Measurements from ENCODE around the gene ASB4.
"Not testable (repeated sequence)": the region's sequence is repeated elsewhere in the genome, so short reads cannot be mapped to it uniquely, and the experiment has no call there.

Gene ASB4

DNA sequence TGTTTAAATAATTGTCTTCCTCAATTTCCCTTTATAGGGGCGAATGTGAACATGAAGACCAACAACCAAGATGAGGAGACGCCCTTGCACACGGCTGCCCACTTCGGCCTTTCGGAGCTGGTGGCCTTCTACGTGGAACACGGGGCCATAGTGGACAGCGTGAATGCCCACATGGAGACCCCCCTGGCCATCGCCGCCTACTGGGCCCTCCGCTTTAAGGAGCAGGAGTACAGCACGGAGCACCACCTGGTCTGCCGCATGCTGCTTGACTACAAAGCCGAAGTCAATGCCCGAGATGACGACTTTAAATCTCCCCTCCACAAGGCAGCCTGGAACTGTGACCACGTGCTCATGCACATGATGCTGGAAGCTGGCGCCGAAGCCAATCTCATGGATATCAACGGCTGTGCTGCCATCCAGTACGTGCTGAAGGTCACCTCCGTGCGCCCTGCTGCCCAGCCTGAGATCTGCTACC, 42.1 kb downstream of the ASB4 start:
- no peak for DNase-seq

DNA sequence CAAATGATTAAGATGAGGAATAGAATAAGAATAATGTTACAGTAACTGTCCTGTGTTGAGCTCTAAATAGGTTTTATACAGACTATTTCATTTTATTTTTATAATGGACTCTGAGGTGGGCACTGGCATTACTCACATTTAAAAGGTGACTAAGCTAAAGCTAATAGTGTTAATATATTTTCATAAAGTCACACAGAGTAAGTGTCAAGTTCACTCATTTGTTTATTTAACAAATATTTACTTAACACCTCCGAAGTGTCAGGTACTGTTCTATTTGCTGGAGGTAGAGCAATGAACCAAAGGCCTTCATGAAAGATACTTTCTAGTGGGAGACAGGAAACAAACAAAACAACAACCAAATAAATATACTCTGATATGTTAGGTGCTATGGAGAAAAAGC, 44.0 kb downstream of the ASB4 start:
- DNase-seq, result no peak

DNA sequence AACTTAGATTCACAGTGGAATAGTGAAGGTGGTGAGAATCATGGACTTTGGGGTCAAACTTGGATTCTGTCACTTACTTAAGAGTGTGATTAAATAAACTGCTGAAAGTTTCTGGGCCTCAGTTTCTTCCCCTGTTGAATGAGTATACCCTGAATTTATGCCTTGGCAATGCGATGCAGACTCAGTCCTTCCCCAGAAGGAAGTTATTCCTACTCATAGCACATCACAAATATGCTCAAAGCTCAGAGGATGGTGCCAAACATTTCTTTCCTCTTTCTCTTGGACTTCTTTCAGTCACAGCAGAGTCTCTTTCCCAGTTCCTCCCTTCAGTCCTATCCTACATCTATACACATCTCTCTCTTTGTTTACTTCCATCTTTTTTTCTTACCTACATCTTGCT, 45.1 kb downstream of the ASB4 start:
- no peak for DNase-seq

DNA sequence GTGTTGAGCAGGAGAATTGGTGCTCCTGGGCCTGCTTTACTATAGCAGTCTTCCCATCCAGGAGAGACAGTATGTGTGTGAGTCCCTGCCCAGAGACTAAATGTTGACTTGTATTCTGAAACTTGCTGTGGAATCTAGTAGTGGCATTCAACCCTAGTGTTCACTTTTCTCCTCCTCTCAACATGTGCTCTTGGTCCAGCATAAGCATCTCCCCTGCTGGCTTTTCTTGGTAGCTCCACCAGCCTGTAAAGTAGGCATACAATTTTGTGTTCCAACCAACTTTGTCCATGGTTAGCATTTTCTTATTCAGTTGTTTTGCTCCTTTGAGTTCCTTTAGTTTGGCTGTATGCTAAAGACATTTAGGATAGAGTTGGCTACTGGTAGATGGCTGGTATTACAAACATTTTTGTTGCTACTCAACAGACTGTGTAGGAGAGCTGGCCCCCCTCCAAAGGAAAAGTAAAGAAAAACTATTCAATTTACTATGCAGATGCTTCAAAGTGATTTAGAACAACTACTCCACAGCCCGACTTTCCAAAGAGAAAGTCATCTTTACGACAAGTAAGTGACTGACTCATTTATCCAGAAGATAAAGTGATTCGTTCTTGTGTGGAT, 46.0 kb downstream of the ASB4 start:
- no peak for DNase-seq

DNA sequence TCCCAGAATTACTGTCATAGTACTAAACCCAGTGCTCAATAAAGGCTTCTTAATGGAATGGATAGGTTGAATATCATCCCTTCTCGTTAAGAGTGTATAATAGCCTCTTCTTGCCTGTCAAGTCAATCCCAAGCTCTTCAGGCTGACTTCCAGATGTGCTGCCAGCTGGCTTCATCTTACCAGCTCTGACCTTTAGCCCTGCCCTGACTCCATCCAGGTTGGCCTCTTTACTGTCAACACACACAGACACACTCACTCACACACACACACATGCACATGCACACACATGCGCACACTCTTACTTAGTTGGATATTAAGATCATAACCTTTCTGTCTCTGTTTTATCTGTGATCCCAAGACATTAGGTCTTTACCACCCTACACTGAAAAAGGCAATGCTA, 49.1 kb downstream of the ASB4 start:
- no peak for DNase-seq

DNA sequence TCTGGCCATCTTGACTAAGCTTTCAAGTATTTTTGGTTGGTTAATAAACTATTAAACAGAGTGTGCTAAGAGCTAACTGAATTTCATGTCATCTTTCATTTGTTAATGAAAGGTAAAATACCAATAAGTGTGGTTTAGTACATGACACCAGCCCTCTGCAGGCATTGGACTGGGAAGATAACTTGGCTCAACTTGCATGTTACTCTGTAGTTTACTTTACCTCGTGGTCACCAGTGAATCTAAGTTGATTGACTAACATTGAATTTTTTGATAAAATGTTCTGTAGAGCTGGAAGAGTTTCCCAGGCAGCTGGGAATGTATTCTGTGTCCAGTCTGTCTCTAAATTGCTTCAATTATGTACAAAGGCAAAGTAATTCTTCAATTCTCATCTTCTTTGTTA, 49.9 kb downstream of the ASB4 start:
- DNase-seq, result no peak

DNA sequence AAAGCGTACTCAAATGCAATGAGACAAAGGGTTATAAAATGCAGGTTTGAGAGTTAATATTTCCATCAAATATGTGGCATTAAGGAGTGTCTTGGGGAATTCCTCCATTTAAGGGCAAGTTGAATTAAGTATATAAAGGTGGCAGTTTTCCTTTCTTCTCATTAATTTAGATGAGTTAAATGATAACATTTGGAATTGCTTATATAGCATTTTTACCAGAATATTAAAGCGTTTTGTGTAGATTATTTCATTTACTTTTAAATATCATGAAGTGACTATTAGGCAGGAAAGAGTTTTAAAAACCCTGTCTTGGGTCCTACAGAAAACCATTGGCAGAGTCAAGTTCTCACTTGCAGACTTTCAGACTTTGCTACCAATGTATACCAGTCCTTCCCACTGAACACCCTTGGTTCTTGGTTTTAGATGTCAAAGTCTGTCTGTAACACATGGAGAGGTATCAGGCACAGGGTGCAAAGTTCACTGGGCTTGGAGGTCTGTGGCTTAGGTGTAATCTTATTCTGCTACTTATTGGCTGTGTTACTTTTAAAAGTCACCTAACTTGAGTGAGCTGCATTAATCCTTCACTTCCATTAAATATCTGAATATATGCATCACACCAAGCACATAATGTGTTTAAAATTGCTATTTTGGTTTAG, 51.0 kb downstream of the ASB4 start:
- no peak for DNase-seq

DNA sequence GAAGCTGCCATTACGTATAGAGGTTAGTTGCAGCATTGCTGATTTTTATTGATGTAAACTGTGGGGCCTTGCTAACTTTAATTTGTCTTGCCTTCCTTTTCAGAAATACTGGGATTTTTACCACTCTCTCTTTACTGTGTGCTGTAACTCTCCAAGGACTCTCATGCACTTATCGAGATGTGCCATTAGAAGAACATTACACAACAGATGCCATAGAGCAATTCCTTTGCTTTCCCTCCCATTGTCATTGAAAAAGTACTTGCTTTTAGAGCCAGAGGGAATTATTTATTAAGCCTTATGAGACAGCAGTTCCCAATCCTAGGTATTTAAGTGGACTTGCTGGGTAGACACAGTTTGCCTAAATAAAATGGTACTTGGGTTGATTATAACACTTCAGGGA, 51.7 kb downstream of the ASB4 start:
- no peak for DNase-seq

DNA sequence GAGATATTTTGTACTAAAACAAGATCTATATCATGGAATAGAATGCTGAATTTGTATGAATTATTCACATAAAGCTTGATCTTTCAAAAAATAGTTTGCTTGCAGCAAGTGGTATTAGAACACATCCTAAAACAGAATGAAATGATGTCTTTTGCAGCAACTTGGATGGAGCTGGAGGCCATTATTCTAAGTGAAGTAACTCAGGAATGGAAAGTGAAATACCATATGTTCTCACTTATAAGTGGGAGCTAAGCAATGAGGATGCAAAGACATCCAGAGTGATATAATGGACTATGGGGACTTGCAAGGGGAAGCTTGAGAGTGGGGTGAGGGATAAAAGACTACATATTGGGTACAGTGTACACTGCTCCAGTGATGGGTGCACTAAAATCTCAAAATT, 53.7 kb downstream of the ASB4 start:
- no peak for DNase-seq

DNA sequence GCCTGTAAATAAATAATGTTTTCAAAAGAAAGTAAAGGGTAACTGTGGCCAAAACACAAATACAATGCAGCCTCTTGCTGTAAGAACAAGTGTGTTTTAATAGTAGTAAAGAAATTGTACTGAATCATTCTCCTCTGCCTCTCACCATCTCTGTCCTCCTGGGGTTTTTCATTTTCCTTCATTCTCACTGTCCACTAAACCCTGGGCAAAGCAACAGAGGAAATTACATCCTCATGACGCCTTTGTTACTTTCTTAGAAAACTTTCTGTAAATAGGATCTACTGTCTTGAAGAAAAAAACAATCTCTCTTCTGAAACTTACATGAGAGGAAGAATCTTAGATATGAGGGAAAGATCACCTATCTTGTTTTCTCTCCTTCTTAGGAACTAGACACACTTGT, 54.6 kb downstream of the ASB4 start:
- DNase-seq, result no peak

DNA sequence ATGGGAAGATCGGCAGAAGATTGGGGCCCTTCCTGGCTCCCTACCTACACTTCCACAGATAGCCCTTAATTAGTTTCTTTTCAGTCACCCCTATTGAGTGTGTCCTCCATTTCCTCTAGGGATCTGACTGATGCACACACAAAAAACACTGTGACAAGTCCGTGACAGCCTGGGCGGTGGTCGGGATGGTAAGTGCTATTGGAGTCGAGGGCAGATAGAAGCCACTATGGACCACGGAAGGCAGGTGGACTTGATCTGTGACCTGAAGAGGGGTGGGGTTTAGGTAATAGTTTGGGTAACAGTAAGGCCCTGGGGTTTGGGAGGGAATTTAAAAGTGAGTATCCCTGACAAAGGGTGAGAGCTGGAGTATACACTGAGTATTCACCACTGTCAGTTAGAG, 57.6 kb downstream of the ASB4 start:
- no peak for DNase-seq

DNA sequence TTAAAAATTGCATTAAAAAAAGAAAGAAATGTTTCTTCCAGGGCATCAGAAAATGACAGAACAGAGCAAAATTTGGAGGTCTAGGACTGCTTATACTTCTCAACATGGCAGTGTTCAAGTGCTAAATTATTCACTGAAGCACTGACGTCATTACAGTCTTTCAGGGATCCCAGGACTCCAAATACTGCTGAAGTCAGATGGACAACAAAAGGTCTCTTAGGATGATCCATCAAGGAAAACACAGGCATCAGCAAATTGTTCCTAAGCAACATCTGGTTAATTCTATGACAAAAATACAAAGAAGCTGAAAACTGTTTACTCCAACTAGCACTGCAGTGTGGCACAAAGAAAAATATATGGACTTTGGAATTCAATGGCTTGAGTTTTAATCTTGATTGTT, 58.4 kb downstream of the ASB4 start:
- DNase-seq, result no peak

DNA sequence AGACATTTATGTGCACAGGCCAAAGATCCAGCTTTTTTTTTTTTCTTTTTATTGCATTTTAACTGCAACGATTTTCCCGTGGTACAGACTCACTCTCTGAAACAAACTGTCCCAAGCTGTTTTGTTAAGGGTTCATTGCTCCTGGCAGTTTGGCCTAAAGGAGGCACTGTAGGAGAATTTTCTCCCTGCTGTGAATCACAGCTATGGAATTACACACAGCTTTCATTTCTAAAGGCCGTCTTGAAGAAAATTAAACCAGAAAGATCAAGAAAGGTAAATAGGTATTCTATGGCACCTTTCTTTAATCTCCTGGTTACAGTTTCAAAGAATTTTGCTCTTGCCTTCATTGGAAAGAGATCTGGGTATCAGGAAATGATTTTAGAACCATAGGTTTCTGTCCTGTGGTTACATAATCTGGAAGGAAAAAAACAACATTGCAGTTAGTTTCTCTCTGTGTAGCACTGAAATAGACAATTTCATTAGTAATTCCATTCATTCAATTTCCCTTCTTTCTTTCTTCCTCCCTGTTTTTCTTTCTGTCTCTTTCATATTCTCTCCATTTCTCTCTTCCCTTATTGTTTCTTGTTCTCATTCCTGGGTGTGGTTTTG, 59.4 kb downstream of the ASB4 start:
- no peak for DNase-seq

DNA sequence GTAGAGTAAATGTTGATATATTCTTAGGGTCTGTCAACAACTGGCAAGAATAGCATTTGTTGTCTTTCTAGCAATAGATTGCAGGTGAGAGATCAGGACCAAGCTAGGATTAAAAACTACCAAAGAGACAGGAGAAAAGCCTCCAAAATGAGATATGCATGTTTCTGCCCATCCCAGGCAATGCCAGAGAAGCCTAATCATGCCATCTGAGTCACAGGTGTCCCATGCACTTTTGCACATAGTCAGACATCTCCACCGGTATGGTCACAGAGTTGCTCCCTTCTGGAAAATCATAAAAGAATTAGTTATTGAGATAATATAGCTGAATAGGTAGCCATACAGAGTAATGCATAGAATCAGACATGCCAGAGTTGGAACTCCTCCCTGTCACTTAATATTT, 59.9 kb downstream of the ASB4 start:
- no peak for DNase-seq

DNA sequence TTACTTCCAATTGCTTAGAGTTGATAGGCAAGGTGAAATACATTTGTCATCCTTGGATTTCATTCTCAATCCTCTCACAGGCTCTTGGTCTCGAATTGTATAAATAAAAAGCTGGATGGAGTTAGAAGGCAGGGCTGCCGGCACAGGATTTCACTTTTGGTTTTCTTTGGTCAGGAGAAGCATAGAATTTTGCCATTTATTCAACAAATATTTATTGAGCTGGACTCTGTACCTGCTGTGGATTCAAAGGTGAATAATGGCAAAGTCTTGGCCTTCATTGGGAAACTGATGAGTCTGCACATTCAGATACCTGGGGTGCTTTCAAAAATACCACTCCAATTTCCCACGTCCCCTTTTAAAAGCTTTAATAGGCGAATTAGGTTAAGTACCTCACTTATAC, 60.9 kb downstream of the ASB4 start:
- DNase-seq, result no peak

DNA sequence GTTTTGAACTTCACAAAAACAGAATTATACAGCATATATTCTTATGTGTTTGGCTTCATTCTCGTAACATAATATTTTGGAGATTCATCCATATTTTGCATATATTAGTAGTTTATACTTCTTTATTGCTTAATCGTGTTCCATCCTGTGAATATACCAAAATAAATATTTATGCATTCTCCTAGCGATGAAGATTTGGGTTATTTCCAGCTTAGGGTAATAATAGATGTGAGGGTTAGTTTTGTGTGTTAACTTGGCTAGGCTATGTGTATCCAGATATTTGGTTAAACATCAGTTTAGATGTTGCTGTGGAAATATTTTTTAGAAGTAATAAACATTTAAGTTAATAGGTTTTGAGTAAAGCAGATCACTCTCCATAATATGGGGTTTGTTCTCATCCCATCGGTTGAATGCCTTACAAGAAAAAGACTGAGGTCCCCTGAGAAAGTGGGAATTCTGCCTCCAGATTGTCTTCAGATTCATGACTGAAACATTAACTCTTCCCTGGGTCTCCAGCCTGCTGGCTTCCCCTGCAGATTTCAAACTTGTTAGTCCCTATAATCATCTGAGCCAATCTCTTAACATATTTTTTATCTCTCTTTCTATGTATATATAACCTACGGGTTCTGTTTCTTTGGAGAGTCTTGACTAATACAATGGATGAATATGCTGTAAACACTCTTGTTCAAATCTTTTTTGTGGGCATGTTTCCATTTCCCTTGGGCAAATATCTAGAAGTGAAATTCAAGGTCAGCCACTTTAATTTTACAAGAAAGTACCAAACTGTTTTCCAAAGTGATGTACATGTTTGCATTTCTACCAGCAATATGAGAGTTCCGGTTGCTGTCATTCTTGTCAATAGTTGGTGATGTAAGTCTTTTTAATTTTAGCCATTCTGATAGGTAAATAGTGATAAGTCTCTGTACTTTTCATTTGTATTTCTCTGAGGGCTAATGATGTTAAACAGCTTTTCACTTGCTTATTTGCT, 61.9 kb downstream of the ASB4 start:
- DNase-seq, result no peak

DNA sequence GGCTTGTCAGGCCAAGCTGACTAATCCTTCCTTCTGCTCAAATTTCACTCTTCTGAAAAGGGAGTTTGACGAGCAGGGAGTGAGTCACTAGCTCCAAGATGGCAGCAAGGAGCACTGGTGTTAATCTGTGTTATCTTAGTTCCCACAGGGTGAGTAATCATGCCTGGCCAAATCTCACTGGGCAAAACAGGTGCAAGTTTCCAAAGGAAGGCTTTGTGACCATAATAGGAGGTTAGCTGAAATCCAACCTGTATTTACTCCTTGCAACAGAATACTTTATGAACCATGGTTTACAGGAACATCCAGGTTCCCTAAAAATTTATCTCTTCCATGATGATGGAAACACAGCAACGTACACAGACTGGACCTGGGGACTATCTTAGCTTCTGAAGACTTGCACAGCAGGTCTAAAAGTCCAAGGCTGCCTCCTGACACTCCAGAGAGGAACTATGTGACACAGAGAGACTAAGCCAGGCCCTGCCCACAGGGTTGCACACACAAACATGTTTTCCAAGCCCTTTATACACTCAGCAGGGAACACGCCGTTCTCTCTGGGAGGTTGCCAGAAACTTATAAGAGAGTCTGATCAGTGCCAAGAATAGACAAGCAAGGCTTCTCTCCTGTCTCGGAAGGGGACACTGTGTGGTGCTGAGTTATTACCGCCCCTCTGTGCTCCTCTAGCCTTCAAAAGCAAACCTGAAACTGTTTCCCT, 64.2 kb downstream of the ASB4 start:
- no peak for DNase-seq

DNA sequence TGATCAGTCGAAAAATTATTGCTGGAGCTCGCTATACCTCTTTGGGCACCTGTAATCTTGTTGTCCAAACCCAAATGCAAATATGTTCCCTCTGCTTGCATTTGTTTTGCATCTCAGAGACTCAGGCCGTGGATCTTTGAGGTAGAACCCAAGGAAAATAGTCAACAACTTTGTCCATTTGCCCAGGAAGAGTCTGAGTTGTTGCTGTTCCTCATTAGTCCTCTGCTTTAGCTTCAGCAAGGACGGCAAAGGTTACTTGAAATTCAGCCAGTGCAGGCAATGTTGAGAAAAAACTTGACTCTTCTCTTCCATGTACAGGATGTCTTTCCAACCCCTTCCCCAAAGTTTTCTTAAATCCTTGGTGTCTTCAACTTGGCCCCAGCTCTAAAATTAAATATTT, 64.8 kb downstream of the ASB4 start:
- DNase-seq, result no peak

DNA sequence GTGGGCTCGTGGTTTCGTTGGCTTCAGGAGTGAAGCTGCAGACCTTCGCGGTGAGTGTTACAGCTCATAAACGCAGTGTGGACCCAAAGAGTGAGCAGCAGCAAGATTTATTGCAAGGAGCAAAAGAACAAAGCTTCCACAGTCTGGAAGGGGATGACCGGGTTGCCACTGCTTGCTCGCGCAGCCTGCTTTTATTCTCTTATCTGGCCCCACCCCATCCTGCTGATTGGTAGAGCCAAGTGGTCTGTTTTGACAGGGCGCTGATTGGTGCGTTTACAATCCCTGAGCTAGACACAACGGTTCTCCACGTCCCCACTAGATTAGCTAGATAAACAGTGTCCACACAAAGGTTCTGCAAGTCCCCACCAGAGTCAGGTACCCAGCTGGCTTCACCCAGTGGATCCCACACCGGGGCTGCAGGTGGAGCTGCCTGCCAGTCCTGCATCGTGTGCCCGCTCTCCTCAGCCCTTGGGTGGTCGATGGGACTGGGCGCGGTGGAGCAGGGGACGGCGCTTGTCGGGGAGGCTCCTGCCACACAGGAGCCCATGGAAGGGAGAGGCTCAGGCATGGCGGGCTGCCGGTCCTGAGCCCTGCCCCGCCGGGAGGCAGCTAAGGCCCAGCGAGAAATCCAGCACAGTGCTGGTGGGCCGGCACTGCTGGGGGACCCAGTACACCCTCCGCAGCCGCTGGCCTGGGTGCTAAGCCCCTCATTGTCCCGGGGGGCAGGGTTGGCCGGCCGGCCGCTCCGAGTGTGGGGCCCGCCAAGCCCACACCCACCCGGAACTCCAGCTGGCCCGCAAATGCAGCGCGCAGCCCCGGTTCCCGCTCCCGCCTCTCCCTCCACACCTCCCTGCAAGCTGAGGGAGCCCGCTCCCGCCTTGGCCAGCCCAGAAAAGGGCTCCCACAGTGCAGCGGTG, 66.5 kb downstream of the ASB4 start:
- DNase-seq, result not testable (repeated sequence)

DNA sequence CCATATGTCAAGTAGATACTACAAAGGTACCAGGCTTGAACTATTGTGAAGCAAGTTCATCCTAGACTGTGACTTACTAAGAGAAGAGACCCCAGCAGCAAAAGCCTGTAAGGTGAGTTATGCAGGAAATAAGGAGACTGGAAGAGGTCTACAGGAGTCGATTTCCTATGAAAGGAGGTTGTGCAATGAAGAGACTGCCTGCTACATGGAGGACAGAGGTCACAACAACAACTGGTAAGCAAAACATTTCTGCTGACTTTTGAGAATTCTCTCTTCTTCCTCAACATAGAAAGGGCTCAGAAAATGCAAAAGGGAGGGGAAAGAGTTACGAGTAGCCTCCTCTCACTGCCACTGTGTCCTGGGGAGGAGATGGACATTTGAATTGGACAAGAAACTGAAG, 68.2 kb downstream of the ASB4 start:
- DNase-seq, result no peak

DNA sequence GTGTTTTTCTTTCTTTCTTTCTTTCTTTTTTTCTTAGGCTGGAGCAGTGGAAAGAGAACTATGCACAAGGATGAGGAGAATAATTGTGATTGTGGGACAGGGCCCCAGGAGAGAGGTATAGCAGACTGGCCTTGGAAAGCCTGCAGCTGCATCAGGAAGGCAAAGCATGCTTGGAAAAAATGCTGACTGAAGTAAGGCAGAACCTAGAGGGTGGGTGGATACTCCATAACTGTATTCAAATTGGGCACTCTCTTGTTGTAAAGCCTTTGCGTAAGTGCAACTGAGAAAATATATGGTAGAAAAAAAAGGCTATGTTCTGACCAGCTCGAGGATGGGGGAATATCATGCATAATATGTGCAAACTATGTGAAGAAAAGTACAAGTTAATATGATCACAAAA, 71.0 kb downstream of the ASB4 start:
- DNase-seq, result no peak

DNA sequence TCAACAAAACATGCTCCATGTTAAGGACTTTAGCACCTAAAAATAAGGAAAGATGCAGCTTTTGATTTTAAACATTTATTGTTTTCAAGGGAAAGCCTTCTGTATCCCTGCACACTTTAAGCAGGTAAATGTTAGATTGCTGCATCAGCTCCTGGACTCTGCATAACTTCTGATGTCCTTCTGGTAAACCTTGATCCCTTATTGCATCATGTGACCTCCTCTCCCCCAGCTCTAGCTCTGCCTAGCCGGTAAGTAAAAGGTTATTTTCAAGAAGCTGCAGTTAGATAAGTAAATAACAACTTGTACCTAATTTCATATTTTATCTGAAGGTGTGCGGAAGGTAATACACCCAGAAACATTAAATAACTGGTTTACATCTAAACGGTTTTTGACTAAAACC, 73.1 kb downstream of the ASB4 start:
- DNase-seq, result no peak

Measured in CD4-positive, alpha-beta T cell treated with Interleukin-1 beta for 1 hour (primary cell).